DND-41 (cell line): ENCODE data around the gene C11orf71.

ENCODE experiments used
- CTCF ChIP-seq: IDR thresholded peaks from 2 replicates; pipeline ENCODE4 v1.5.1; 2012; ENCODE audit warnings: borderline replicate concordance, low read length, moderate library complexity, mild to moderate bottlenecking; ENCODE audit not compliant: poor library complexity, severe bottlenecking; ENCODE audit errors: extremely low read depth
- EZH2 ChIP-seq: IDR thresholded peaks from 3 replicates; pipeline ENCODE4 v1.6.1; 2012; ENCODE audit warnings: borderline replicate concordance, low read depth, mild to moderate bottlenecking, moderate library complexity, low read length, inconsistent platforms; ENCODE audit not compliant: severe bottlenecking

DNA sequence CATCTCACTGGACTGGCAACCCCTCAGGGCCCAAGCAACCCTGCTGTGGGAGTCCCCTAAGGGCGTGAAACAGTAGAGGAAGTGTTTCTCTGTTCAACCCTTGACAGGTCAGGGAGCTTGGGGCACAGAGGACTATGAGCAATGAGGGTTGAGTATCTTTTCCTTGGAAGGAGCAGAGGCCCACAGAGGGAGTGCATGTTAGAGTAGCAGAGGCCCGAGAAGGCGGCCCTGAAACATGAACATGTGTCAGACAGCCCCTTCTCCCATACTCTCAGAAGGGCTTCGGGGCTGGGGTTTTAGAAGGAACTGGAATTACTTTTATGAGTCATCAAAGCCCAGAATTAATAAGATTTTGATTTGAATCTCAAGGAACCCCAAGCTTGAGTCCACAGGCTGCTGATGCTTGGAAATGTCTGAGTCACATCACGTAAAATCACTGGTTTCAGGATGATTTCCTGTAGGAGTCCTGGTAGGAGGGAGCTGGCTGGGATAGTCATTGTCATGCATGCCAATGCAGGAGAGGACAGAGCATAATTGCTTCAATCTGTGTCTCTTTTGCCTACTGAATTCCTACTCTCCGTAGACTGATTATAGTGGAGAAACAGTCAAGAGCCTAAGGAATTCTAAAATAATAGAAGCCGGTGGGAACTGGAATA lies 22.6 kb downstream of the C11orf71 start:
- no peak for TF ChIP-seq CTCF
- no peak for TF ChIP-seq EZH2
